ENCODE results near the gene TMEM223.
A peak's percentile ranks its signal among the peaks of the same experiment; 100 is the strongest.
"Not testable (repeated sequence)": the region's sequence is repeated elsewhere in the genome, so short reads cannot be mapped to it uniquely, and the experiment has no call there.

The TMEM223 gene

GRCh38 chr11:62791501-62792201, at the start of gene TMEM223:
Gene TMEM223, minus strand, starts transcription at chr11:62792006. Its CDS starts 12 bp downstream, at chr11:62791994.
- DNase-seq (ENCODE audit: low spot score): peak; percentile 85

DNA sequence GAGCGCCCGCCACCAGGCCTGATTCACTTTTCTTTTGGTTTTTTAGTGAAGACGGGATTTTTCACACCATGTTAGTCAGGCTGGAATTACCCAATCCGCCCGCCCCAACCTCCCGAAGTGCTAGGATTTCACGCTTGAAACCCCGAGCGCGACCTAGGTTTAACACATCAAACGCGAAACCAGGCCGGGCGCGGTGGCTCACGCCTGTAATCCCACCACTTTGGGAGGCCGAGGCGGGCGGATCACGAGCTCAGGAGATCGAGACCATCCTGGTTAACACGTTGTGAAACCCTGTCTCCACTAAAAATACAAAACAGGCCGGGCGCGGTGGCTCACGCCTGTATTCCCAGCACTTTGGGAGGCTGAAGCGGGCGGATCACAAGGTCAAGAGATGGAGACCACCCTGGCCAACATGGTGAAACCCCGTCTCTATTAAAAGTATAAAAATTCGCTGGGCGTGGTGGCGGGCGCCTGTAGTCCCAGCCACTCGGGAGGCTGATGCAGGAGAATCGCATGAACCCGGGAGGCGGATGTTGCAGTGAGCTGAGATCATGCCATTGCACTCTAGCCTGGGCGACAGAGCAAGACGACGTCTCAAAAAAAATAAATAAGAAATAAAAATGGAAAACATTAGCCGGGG, 49.0 kb upstream of the TMEM223 start:
- not testable (repeated sequence) for DNase-seq (ENCODE audit: low spot score)

DNA sequence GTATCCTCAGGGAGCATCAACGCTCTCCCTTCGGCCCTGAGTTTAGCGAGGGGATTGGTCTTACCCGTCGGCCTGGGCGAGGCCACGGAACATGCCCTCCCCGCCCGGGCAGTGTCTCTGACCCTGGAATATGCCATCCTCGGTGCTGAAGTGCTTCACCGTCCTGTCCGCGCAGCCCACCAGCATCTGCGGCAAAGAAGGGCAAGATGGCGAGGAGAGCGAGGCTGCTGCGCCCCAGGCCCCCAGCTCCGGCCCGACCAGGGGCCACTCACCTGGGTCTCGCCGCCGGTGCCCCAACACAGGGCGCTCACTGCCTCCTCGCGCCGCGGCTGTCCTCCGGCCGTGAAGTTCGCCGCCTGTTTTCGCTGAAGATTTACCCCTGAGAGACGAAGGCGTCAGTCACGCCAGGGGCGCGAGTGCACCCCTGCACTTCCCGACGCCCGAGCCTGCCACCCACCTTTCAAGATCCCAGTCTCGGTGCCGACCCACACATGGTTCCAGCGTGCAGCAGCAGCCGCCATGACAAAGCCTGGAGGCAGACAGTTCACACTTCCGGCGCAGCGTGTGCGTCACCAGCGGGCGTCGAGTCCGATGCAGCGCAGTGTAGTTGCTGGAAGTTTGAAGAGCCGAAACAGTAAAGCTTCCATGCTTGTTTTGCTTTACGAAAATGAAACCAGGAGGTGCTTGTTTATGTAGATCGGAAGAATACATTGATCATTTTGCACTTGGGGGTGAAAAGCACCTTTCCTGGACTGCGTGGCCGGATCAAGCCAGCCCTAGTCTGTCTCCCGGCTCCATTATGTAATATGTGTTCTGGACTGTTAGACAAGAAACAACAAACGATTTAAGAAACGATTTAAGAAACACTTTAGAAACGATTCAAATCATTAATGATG, 47.5 kb upstream of the TMEM223 start, which contains the start of gene WDR74:
TSS of gene WDR74 (minus strand) at position 541 of the 896 bp plus-strand sequence. CDS start at position 521, 20 bp downstream.
- DNase-seq (ENCODE audit: low spot score): peak; percentile 75

GRCh38 chr11:62835336-62835735, 43.5 kb upstream of the TMEM223 start:
- DNase-seq (ENCODE audit: low spot score): no peak

DNA sequence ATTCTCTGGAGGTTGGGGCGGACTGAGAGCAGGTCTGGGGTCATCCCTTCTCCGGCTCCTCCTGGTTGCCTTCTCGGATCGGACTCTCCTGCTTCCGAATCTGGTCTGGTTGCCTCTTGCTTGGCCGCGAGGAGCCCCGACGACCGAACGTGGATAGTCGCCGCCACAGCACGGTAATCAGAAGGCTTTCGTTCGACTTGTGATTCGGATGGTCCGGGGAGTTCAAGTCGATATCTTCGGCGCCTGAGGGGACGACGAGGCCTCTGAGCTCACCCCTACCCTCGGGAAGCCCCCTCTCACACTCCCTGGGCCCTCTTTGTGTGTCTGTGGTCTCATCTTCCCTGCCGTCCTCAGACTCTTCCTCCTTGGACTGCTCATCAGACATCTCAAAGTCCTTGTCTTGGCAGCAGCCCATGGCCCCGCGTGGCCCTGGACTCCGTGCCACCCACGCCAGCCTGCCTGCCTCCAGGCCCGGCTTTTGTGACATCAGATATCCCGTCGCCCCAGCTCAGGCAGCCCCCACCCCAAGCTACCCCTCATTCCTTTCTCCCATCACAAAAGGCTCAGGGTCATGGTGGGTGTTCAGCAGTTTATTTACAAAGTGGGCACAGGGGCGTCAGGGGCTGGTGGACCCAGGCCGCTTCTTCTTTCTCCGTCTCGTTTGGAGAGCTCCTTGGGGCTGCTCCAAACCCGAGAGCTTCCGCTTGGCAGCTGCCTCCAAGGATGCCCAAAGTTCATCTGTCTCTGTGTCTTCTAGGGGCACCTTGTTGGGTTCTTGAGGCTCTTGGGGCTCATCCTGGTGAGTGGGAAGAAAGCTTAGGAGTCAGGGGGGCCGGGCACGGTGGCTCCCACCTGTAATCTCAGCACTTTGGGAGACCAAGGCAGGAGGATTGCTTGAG, 40.8 kb upstream of the TMEM223 start, which contains the start of gene TEX54:
TSS of gene TEX54 (minus strand) at position 506 of the 899 bp plus-strand sequence.
- no peak for DNase-seq (ENCODE audit: low spot score)

DNA sequence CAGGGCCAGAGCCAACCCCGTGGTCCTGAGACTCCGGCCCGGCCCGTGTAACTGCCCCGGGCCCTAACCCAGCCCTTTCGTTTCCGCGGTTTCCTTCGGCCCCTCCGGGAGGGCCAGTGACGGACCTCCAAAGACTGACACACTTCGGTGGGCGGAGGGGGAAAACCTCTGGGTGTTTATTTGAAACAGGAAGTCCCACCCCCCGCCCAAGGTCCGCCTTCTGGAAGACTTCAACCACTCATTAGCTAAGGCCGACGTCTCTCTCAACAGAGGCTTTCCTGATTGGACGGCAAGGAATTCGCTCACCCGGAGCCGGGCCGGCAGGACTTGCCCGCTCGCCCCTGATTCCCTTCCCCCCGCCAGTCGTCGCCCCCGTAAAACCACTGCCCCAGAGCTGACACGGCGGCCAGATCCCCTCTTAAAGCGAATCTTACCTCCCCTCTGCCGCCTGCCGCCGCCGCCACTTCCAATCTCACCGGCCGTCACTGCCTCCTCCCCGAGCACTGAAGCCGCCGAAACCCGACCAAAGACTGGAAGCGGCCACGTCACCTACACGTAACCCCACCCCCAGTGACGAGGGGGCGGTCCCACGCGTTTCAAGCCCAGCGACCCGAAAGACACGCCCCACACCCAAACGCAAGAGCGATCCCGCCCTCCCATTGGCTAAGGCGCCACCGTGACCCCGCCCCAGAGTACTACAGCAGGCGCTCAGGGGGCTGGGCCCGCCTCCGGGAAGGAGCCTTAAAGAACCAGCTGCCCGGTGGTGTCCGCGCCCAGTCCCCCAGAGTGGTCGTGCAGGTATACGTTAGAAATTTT, 39.9 kb upstream of the TMEM223 start, which contains the start of gene STX5:
TSS of gene STX5 (minus strand) at position 532 of the 816 bp plus-strand sequence. CDS start 808 bp downstream, outside the sequence.
- DNase-seq (ENCODE audit: low spot score): peak; percentile 87

DNA sequence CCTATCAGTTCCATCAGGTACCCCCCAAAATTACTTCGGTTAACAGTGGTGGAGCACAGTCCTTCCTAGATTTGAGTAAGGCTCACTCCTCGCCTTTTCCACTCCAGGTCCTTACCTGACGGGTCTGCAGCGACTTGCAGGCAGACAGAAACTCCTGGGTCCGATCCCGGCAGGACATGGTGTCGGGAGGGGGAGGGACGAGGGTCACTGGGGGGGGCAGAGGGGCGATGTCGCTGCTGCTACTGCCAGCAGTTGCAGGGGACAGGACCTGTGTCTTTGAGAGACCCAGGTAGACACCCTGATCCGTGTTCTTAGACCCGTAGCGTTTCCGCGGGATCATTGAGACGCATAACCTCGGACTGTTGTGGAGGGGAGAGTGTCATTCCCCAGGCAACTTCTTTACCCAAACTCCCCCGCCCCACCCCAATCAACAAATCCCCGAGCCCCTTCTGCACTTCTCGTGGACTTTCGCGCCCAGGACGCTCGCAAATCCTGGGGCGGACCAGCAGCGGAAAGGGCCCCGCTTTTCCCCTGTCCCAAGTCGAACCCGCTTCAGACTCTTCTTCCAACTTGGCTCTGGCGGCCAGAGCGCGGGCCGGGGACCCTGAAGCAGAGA, 39.2 kb upstream of the TMEM223 start:
- DNase-seq (ENCODE audit: low spot score): peak; percentile 23

- DNase-seq (ENCODE audit: low spot score): not testable (repeated sequence)
These were observed 36.3 kb upstream of the TMEM223 start for GRCh38 chr11:62828130-62828529.

GRCh38 chr11:62823677-62824076, 31.9 kb upstream of the TMEM223 start:
- no peak for DNase-seq (ENCODE audit: low spot score)

DNA sequence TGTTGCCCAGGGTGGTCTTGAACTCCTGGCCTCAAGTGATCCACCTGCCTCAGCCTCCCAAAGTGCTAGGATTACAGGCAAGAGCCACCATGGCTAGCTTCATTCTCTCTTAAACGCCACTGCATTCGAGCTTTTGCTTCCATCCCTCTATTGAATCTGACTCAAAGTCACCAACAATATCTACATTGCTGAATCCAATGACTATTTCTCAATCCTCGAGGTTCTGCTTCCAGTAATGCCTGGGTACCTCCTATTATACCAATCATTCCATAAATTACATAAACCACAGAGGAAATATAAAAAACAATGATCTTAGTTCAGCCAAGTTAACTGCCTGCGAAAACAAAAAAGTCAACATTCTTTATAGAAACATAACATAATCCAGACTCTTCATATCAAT, 25.3 kb upstream of the TMEM223 start:
- no peak for DNase-seq (ENCODE audit: low spot score)

GRCh38 chr11:62816557-62816956, 24.8 kb upstream of the TMEM223 start:
- no peak for DNase-seq (ENCODE audit: low spot score)

- no peak for DNase-seq (ENCODE audit: low spot score)
These were observed 19.9 kb upstream of the TMEM223 start for GRCh38 chr11:62811659-62812058.

DNA sequence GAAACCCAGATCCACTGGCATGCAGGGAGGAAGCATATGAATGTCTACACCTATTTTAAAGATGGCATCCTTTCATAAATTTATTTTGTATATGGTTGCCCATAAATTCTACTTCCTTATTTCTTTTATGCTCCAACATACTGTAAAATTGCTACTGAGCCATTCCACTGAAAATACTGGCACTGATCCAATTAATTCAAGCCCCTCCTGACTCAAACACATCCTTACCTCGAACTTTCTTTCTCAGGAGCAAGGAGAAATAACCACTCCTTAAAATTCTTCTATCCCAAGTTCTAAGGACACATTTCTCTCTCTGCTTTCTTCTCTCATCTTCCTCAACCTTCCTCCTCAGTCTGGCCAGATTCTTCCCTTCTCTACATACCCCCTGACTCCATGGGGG, 18.9 kb upstream of the TMEM223 start:
- no peak for DNase-seq (ENCODE audit: low spot score)

DNA sequence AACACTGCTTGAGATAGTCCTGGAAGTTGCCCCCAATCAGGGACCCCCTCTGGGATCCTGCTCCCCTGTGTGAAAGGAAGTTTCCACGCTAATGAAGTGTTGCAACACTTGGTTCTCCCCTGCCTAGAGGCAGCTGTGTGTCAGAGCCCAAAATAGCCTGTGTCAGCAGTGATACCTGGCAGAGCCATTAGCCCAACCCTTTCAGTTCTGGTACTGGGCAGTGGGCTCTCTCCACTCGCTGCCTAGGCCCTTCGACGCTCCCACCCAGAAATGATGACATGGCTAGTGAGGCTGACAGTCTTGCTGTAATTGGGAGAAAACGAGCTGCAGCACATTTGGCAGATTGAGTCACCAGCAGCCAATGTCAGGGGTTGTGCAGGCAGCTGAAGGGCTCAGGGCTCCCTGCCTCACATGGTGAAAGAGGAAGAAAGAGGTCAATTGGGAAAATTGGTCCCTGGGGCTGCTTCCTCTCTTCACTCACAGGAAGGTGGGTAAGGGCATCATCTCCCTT, 14.9 kb upstream of the TMEM223 start:
- no peak for DNase-seq (ENCODE audit: low spot score)

- DNase-seq (ENCODE audit: low spot score): no peak
These were observed 14.2 kb upstream of the TMEM223 start for GRCh38 chr11:62805961-62806441.

GRCh38 chr11:62805076-62805892, 13.5 kb upstream of the TMEM223 start, which contains the start of gene NXF1:
Gene NXF1, minus strand, starts transcription at chr11:62805440. Its CDS starts 84 bp downstream, at chr11:62805356.
- DNase-seq (ENCODE audit: low spot score): peak; percentile 87

DNA sequence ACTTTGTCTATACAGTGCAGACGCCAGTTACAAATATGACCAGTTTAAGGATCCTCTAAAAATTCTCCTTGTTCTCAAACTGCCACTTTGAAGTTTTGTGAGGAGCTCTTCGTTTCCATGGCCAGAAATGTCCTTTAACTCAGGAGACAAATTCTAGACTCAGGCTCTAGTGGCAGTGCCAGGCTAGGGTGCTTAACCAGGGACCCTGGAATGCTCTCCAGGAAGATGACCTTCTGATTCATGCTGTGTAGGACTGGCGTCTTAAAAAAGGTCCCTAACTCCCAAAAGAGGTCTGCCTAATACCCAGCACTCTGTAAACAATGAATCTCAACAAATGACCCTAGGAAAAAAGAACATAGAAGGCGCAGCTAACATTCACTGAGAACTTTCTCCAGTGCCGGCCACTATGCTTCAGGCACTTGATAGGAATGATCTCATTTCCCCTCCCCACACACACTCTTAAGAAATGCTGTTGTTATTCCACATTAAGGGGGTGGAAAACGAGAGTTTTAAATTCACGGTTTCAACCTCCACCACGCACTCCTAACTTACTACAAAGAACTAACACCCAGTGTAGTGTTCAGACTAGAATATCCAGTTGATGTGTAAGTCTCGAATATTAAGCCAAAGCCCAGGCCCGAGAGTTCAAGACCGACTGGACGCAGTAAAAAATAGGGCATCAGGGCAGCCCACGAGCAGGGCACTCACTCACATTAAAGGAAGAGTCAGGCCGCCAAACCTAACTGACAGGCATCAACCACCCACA, 12.7 kb upstream of the TMEM223 start:
- DNase-seq (ENCODE audit: low spot score): no peak

DNA sequence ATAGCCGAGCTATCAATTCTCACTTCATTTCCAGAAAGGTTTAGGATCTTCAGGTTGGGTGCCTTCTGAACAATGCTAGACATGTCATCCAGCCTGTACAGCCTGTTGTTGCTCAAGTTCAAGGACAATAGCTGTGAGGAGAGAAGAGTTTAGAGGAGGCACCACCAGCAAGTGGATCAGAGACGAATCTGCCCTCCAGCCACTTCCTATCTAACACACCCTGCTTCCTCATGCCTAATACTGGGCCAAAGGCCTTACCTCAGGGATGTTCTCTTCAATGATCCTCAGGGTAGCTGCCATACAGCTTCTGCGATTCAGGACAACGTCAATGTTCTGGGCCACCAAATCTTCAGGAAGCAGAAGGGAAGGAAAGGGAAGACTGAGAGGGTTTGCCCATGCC, 9.3 kb upstream of the TMEM223 start:
- no peak for DNase-seq (ENCODE audit: low spot score)

Measured in HuH-7 (cell line).